NCI-H146 (cell line): Measurements from ENCODE around the gene MYO5B.

ENCODE experiments used
- DNase-seq: peaks from one replicate; lab custom pipeline; 2025; lab: John Stamatoyannopoulos, UW

Gene MYO5B

GRCh38 chr18:49967636-49968313 is 227.2 kb downstream of the MYO5B start:
- no peak for DNase-seq

DNA sequence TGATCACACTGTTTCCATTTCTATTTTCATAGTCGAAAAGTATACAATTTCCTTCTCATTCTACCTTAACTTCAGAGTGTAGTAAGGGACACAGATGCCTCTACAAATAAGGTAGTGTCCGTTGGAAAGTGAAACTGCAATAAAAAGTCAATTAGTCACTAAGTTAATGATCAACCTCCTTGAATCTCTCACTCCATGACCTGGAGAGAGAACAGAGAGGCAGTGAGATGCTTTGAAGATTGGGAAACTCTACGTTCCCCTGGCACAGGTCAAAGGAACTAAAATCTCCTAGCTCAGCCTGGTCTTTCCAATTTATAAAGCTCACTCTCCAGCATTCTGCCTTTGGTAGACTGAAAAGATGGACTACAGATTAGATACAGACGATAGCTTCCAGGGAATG is 227.8 kb downstream of the MYO5B start:
- no peak for DNase-seq

DNA sequence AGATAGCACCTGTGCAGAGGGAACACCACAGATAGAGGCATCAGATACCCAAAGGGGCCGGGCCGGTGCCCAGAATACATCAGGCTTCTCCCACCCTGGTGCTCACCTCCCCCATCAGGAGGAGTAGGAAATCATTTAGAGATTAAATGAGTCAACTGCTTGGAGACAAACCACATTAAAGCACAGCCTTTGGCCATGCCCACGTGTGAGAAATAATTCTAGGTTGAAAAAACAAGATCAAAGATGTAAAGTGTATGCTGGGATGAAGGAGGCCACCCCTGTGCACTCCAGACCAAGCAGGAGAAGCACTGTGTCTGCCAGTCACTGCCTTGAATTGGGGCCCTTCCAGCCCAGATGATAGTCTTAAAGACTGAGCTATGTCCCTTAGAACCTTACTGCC is 228.9 kb downstream of the MYO5B start:
- DNase-seq = no peak

GRCh38 chr18:49963217-49963616 is 231.7 kb downstream of the MYO5B start:
- DNase-seq = no peak

DNA sequence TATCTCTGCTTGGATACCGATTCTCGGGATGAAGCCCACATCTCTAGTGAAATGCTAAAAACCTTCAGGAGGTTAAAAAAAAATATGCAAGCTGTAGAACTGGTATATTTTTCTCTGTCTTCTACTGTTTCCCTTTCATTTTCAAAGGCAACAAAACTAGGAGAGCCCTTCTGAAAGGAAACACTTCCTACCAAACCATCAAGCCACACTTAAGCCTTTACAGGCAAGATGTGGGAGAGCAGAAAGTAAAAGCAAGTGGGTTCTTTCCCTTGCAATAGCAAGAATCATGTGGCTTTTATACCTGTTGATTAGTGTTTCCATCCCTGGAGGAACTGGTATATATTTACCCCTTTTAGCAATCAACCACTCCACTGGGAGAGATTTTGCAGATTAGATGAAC is 233.7 kb downstream of the MYO5B start:
- DNase-seq = no peak

GRCh38 chr18:49960376-49960775 is 234.6 kb downstream of the MYO5B start:
- DNase-seq = no peak

- DNase-seq = no peak
These were observed 235.8 kb downstream of the MYO5B start for GRCh38 chr18:49959176-49959575.

DNA sequence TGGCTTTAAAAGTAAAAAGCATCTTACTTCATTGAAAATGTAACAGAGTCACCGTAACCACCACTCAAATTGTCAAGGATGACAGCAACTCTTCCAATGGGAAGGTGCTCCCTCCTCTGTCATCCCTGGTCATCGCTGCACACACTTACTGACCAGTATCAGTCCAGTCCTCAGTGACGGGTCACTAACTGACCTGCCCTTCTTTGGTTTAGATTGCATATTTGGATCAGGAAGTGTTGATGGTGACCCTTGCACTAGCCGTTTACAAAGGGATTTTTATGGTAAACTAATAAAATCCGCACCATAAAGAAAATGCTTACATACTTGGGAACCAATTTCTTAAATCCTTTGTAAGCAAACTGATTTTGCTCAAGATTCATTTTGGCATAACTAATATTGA is 239.7 kb downstream of the MYO5B start:
- no peak for DNase-seq

DNA sequence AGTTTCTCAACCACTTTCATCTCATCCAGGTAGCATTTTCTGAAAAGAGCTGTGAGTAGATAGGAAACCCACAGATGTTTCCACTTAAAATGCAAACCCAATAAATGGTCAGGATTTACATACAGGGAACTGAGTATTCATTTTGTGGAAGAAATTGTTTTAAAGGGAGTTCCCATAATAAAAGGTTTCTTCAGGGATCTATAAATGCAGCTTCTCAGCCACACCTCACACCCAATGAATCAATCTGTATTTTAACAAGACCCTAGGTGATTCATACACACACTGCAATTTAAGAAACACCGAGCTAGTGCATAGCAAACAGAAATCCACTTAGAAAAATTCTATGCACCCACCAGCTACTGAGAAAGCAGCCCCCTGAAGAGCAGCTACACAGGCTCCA is 241.6 kb downstream of the MYO5B start:
- DNase-seq = no peak

- no peak for DNase-seq
These were observed 245.0 kb downstream of the MYO5B start for GRCh38 chr18:49949951-49950395.

- DNase-seq = no peak
These were observed 246.0 kb downstream of the MYO5B start for GRCh38 chr18:49948975-49949374.

GRCh38 chr18:49944663-49945062 is 250.3 kb downstream of the MYO5B start:
- DNase-seq = peak; percentile 18

- DNase-seq = no peak
These were observed 258.1 kb downstream of the MYO5B start for GRCh38 chr18:49936821-49937220.

DNA sequence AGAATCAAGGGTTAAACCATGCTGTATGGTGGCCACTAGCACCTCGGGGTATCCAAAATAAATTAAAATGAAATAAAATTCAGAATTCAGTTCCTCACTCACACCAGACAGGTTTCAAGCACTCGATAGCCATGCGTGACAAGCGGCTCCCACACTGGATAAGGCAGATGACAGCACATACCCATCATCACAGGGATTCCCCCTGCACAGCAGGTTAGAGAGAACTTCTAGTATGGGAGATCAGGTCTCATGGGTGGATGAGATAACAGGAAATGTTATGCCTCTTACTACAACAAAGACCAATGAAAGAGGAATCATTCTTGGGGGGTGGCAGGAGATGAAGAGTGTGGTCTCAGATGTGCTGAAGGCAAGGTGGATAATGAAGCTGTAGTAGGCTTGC is 259.7 kb downstream of the MYO5B start:
- DNase-seq = no peak

GRCh38 chr18:49934457-49934856 is 260.5 kb downstream of the MYO5B start:
- no peak for DNase-seq

- no peak for DNase-seq
These were observed 261.3 kb downstream of the MYO5B start for GRCh38 chr18:49933530-49934128.

GRCh38 chr18:49931760-49932159 is 263.2 kb downstream of the MYO5B start:
- no peak for DNase-seq

DNA sequence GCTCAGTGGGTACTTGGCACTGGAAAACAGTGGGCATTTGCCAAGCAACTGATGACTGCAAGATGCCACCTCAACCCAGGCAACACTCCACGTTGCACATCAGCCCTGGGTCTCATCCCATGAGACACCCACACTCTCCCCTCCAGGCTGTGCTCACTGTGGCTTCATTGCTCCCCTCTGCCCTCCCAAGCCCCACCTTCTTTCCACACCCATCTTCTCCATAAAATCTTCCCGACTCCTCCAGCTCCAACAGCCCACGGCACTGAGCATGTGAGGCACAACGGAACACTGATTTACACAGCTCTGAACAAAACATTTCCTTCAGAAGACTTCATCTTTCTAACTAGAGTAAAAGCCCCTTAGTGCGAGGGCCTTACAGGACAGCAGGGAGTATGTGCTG is 263.8 kb downstream of the MYO5B start:
- DNase-seq = no peak

GRCh38 chr18:49926106-49926745 is 268.7 kb downstream of the MYO5B start:
- no peak for DNase-seq

- no peak for DNase-seq
These were observed 270.5 kb downstream of the MYO5B start for GRCh38 chr18:49924293-49924983.

- DNase-seq = no peak
These were observed 272.7 kb downstream of the MYO5B start for GRCh38 chr18:49922228-49922627.

GRCh38 chr18:49921318-49921985 is 273.5 kb downstream of the MYO5B start:
- DNase-seq = no peak
